Mesodermal cell (in vitro differentiated cells): ENCODE data around the gene CACNA2D1.

Source experiments
- H3K27ac ChIP-seq: 2 replicates; pipeline ENCODE4 v1.7.0; 2013; ENCODE audit warnings: mild to moderate bottlenecking, low read depth, low read length, moderate library complexity; ENCODE audit not compliant: severe bottlenecking
- H3K36me3 ChIP-seq: 2 replicates; pipeline ENCODE4 v1.7.1; 2013; ENCODE audit warnings: mild to moderate bottlenecking, low read length, moderate library complexity; ENCODE audit not compliant: control insufficient read depth, insufficient read depth
- H3K4me1 ChIP-seq: one replicate; pipeline ENCODE4 v1.7.1; 2013; ENCODE audit warnings: mild to moderate bottlenecking, low read length; ENCODE audit not compliant: insufficient read depth, control insufficient read depth, poor library complexity, severe bottlenecking
- H3K4me3 ChIP-seq: 2 replicates; pipeline ENCODE4 v1.7.0; 2013; ENCODE audit warnings: low read length, control low read depth, mild to moderate bottlenecking; ENCODE audit not compliant: insufficient read depth, poor library complexity, severe bottlenecking; ENCODE audit errors: extremely low read depth
- H3K9me3 ChIP-seq: 2 replicates; pipeline ENCODE4 v1.7.1; 2013; ENCODE audit warnings: mild to moderate bottlenecking, low read length, moderate library complexity; ENCODE audit not compliant: control insufficient read depth
- WGBS, 2 experiments: methylation state at CpG; one replicate each; pipeline ENCODE4 v1.1.5; 2013; ENCODE audit warnings: missing lambda C conversion rate in 2 of 2; ENCODE audit not compliant: insufficient coverage in 2 of 2; 5-methylcytosine and 5-hydroxymethylcytosine counted together

The CACNA2D1 gene

DNA sequence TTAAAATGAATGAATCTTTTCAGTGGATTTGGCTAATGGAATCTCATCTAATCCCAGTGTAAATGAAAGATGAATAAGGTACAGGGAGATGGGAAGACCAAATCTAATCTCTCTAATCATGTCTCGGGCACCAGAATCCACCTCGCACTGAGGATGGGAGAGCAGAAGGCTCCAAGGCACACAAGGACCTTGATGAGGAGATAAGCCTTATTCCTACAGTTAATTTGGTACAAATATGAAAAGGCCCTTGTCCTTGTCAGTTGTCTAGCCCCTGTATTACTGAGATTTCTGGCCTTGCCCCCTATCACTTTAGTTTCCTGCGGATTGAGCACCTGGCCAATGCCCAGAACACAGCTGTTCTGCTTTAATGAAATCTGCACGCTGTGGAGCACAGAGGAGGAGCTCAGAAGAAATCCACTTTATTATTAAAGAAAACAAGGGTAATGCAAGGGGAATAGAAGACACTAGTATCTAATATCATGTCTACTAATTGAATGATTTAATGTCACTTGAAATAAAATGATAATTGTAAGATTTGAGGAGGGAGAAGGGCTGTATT, 352.4 kb downstream of the CACNA2D1 start:
- H3K4me3 ChIP-seq: no peak overlapping the region
- no peak overlapping the region for H3K27ac ChIP-seq
- 100% methylated on average over 1 to 2 of the region's 4 CpGs for WGBS, 2 experiments
- no peaks in the 10 kb centered on the region for H3K9me3 ChIP-seq
- H3K36me3 ChIP-seq: no peaks in the 10 kb centered on the region
- no peaks in the 10 kb centered on the region for H3K4me1 ChIP-seq

DNA sequence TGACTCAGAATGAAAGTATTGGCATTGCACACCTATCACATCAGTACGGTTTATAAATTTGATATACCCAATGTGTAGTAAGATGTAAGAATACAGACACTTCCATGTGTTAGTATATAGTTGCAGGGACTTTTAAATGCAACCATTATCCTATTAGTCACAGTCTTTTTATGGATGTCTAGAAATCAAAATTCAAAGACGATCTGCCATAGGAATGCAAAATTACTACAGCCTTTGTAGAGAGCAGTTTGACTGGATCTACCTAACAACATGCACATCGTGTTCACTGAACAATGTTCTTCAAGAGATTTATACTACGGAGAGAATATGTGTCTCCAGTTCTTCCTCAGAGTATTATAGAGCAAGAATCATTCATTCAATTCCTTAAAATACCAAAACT, 356.5 kb downstream of the CACNA2D1 start:
- Histone ChIP-seq H3K27ac (no peak overlapping the region), H3K4me3 (no peak overlapping the region), H3K9me3 (no peaks in the 10 kb centered on the region), H3K36me3 (no peaks in the 10 kb centered on the region), H3K4me1 (no peaks in the 10 kb centered on the region)
- 100% methylated on average over 1 of the region's 4 CpGs; no CpG with 5 or more reads in 1 of the 2 experiments for WGBS, 2 experiments

DNA sequence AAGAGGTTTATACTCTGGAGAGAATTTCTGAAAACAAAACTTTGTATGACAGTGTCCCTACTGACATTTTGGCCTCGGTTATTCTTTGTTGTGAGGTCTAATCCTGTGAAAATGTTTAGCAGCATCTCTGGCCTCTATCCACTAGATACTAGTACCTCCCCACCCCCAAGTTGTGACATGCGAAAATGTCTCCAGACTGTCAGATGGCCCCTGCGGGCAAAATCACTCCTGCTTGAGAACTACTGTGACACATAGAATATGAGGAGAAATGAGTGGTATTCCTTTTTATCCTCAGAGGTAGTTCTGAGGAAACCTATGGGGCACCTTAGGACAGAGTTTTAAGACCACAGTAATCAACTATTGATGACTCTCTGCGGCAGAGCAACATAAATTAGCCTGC, 358.5 kb downstream of the CACNA2D1 start:
- 100% methylated on average over 1 of the region's 4 CpGs; no CpG with 5 or more reads in 1 of the 2 experiments for WGBS, 2 experiments
- Histone ChIP-seq H3K36me3 (no peaks in the 10 kb centered on the region), H3K4me1 (no peaks in the 10 kb centered on the region), H3K4me3 (no peak overlapping the region), H3K27ac (no peak overlapping the region), H3K9me3 (no peaks in the 10 kb centered on the region)

DNA sequence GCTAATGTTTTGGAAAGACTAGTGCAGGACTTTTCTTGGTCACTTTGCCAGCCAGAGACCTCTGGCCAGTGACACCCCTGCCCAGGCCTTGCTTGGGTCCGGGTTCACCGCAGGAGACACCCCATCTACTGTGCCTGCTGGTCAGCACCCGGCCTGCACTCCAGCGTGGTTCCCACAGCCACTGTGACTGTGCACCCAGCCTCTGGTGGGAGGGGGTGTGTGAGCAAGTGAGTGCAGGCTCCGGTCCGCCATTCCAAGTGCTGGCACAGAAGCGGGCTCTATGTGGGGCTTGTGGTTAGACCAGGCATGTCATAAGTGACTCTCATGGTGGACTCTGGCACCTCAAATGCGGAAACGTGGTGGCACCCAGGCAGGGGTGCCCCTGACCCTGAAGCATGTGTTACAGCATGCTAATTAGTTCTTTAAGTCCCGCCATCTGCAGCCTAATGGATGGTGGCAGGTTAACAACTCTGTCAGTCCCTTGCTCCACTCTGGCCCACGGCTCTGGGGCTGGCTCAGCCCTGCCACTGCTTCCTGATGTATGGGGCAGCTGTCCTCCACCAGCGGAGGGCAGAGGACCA, 361.8 kb downstream of the CACNA2D1 start:
- H3K4me1 ChIP-seq: no peaks in the 10 kb centered on the region
- H3K27ac ChIP-seq: no peak overlapping the region
- no peak overlapping the region for H3K4me3 ChIP-seq
- no peaks in the 10 kb centered on the region for H3K36me3 ChIP-seq
- H3K9me3 ChIP-seq: no peaks in the 10 kb centered on the region
- 92 to 94% methylated on average over 7 to 9 of the region's 12 CpGs for WGBS, 2 experiments

DNA sequence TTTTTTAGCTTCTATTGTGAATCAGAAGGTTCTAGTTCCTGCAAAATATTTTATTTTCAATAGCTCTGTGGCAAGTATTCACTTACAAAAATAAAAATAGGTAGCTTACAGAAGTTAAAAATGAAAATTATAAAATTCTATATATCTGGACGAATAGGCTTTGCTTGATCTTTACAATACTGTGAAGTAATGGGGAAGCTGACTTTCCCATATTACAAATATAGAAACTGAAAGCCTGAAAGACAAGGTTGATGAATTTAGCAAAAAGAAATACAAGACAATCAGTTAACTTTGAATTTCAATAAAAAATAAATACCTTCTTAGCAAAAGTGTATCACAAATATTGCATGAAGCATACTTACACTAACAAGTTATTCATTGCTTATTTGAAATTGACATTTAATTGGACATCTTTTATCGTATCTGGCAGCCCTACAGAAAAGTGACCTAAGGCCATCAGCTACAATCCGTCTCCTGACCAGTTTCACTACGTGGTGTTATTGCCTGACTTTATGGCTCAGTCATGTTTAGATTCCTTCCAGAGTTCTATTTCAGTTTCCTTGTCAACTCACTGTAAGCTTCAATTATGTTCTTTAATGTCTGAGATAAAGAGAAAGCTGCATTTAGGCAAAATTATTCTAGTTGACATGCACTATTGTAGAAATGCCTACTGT, 363.2 kb downstream of the CACNA2D1 start:
- Histone ChIP-seq H3K27ac (no peak overlapping the region), H3K9me3 (no peaks in the 10 kb centered on the region), H3K36me3 (no peaks in the 10 kb centered on the region), H3K4me3 (no peak overlapping the region), H3K4me1 (no peaks in the 10 kb centered on the region)
- WGBS, 2 experiments: 83% methylated on average over 3 of the region's 4 CpGs; no CpG with 5 or more reads in 1 of the 2 experiments

DNA sequence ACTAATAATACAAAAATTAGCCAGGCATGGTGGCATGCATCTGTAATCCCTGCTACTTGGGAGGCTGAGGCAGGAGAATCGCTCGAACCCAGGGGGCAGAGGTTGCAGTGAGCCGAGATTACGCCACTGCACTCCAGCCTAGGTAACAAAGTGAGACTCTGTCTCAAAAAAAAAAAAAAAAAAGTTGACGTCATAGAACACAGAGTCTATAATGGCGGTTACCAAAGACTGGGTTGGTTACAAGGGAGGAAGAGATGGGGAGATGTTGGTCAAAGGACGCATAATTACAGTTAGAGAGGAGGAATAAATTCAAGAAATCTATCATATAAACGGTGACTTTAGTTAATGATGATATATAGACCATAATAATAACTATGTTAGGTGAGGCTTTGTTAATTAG, 364.1 kb downstream of the CACNA2D1 start:
- no peak overlapping the region for H3K4me3 ChIP-seq
- WGBS, 2 experiments: 92 to 100% methylated on average over 4 of the region's 8 CpGs
- no peaks in the 10 kb centered on the region for H3K4me1 ChIP-seq
- no peaks in the 10 kb centered on the region for H3K36me3 ChIP-seq
- no peaks in the 10 kb centered on the region for H3K9me3 ChIP-seq
- no peak overlapping the region for H3K27ac ChIP-seq

DNA sequence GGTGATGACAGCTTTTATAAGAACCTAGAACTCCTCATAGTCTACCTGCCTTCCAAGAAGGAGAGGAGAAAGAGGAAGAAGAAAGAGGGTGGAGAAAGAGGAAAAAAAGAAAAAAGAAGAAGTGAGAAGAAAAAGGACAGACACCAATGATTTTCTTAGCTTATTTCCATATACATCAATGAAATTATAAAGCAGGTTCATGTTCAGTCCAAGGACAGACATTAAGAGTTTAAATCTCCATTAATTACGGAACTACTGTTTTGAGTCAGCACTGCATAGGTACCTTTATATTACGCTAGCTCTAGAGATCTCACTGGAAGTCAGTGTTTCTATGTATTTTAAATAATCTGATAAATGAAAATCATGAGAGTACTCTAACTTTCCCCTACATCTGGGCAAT, 364.8 kb downstream of the CACNA2D1 start:
- Histone ChIP-seq H3K9me3 (no peaks in the 10 kb centered on the region), H3K4me3 (no peak overlapping the region), H3K36me3 (no peaks in the 10 kb centered on the region), H3K27ac (no peak overlapping the region), H3K4me1 (no peaks in the 10 kb centered on the region)
- 100% methylated on average over 2 of the region's 2 CpGs; no CpG with 5 or more reads in 1 of the 2 experiments for WGBS, 2 experiments

DNA sequence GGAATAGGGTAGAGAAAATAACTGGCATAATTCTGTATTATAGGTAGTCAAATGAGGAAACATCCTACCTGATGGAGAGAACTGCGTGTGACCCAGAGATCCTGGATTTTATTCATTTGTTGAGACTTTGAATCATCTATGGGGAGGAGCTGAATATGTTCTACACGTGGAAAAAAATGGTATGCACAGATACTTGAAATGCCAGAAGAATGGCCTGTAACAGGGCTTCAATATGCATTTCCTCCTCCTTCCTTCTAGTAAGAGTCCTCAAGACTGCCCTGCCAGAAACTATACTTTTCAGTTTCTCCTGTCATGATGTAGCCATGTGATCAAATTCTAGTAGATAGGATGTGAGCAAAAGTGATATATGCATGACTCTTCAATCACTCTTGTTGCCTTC, 372.1 kb downstream of the CACNA2D1 start:
- no peak overlapping the region for H3K4me3 ChIP-seq
- no peaks in the 10 kb centered on the region for H3K4me1 ChIP-seq
- H3K27ac ChIP-seq: no peak overlapping the region
- no peaks in the 10 kb centered on the region for H3K36me3 ChIP-seq
- 82 to 86% methylated on average over 1 to 2 of the region's 2 CpGs for WGBS, 2 experiments
- H3K9me3 ChIP-seq: no peaks in the 10 kb centered on the region

DNA sequence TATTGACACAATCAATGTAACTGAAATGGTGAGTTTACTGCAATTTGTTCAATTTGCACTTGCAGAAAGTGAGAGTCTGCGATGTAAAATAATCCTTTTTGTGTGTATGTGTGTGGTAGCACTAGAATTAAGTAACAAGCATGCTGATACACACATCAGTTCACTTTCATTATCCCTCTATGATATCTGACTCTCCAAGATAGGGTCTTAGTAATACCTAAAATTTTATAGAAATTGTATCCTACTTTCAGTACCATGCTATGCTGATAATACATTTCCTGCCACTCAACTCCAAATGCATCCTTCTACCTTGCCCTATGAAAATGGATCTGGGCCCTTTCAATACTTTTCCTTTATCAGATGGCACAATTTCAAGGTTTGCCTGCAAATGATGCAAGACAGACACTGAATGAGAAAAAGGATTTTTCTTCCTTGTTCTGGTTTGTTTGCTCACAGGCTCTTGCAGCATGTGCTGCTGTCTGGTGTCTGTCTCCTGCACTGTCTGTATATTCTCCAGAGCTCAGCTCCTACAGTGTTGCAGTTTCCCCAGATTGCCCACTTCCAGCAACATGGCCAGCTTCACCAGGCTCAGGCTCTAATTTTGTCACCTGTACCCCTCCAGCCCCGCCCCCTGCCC, 375.8 kb downstream of the CACNA2D1 start:
- no CpG with 5 or more reads among the region's 2 CpGs for WGBS, 2 experiments
- Histone ChIP-seq H3K36me3 (no peaks in the 10 kb centered on the region), H3K27ac (no peak overlapping the region), H3K9me3 (no peaks in the 10 kb centered on the region), H3K4me3 (no peak overlapping the region), H3K4me1 (no peaks in the 10 kb centered on the region)

DNA sequence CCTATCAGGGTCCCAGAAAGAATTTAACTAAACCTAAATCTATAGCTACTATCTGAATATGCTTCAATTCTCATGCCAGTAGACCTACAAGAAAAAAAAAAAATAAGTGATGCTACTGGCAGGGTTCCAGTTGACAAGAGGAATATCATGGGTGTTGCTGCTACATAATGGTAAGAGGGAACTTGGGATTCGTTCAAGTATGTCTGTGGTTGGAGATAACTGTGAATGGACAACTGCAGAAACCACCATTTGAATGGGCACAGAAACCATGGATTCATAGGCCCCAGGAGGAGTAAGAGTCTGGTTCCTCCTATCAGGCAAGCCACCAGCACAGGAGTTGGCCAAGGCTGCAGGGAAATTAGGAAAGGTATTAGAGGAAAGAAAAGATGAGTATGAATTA, 386.1 kb downstream of the CACNA2D1 start:
- Histone ChIP-seq H3K9me3 (no peaks in the 10 kb centered on the region), H3K27ac (no peak overlapping the region), H3K4me1 (peaks cover 11% of the 10 kb centered on the region), H3K36me3 (peaks cover 3% of the 10 kb centered on the region), H3K4me3 (no peak overlapping the region)
- WGBS, 2 experiments: 78 to 100% methylated on average over 1 of the region's 1 CpG

DNA sequence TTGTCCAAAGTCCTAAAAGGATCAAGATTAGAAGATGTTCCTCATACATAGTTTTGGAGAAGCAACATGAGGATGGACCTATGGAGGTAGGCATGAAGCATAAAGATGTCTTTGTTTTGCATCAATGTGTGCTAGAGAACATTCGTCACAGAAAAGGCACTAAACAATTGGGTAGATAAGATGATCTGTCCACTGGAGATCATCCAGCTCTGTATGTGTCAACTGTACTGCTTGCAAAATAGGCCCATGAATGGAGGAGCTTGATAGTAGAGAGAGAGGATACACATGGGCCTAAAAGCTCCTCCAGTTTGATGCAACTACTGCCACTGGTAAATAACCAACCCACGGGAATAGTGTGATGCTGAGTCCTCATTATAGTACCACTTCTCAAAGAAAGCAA, 387.3 kb downstream of the CACNA2D1 start:
- whole genome bisulfite sequencing, 2 experiments: 73 to 94% methylated on average over 1 of the region's 2 CpGs

More for the DNA sequence above, 387.3 kb downstream of the CACNA2D1 start:
- Histone ChIP-seq H3K27ac (no peak overlapping the region), H3K4me3 (no peak overlapping the region), H3K9me3 (no peaks in the 10 kb centered on the region), H3K36me3 (peaks cover 3% of the 10 kb centered on the region), H3K4me1 (peaks cover 14% of the 10 kb centered on the region)
